DOHH2 (cell line): Measurements from ENCODE around the gene SLC1A5.

Experiments
- H3F3A ChIP-seq: fragments of 200-600 bp; sonication (generic), shearing (Covaris generic); 2 replicates; pipeline ENCODE4 v1.6.0; 2016; ENCODE audit warnings: antibody characterized with exemption, mild to moderate bottlenecking; ENCODE audit not compliant: control insufficient read depth, insufficient read depth
- H3K27ac ChIP-seq: fragments of 200-600 bp; sonication (generic); 2 replicates; pipeline ENCODE4 v1.5.1; 2014; ENCODE audit warnings: low read depth, mild to moderate bottlenecking, low read length, moderate library complexity
- H3K27me3 ChIP-seq: fragments of 200-600 bp; sonication (generic); 2 replicates; pipeline ENCODE4 v1.6.1; 2014; ENCODE audit warnings: mild to moderate bottlenecking, low read length, mixed read lengths; ENCODE audit not compliant: control insufficient read depth
- H3K36me3 ChIP-seq: fragments of 200-600 bp; sonication (generic); 2 replicates; pipeline ENCODE4 v1.6.1; 2014; ENCODE audit warnings: mild to moderate bottlenecking, low read length, moderate library complexity, mixed read lengths; ENCODE audit not compliant: control insufficient read depth
- H3K4me1 ChIP-seq: fragments of 200-600 bp; sonication (generic); 2 replicates; pipeline ENCODE4 v1.6.1; 2014; ENCODE audit warnings: mild to moderate bottlenecking, low read length, mixed read lengths; ENCODE audit not compliant: control insufficient read depth
- H3K4me2 ChIP-seq: fragments of 200-600 bp; sonication (generic); 2 replicates; pipeline ENCODE4 v1.6.0; 2014; ENCODE audit warnings: mild to moderate bottlenecking, low read length, moderate library complexity
- H3K4me3 ChIP-seq: fragments of 200-600 bp; sonication (generic); 2 replicates; pipeline ENCODE4 v1.5.1; 2014; ENCODE audit warnings: mild to moderate bottlenecking, low read length, mixed read lengths
- H3K79me2 ChIP-seq: fragments of 200-600 bp; sonication (generic); 2 replicates; pipeline ENCODE4 v1.6.1; 2014; ENCODE audit warnings: mild to moderate bottlenecking, low read length, mixed read lengths; ENCODE audit not compliant: control insufficient read depth
- H3K9me2 ChIP-seq: fragments of 200-600 bp; sonication (generic); replicated peaks from 2 replicates; pipeline ENCODE4 v1.6.1; 2014; ENCODE audit warnings: mild to moderate bottlenecking, low read length, mixed read lengths; ENCODE audit not compliant: control insufficient read depth
- H3K9me3 ChIP-seq: fragments of 200-600 bp; sonication (generic); 2 replicates; pipeline ENCODE4 v1.6.1; 2014; ENCODE audit warnings: antibody characterized with exemption, low read length, mixed read lengths; ENCODE audit not compliant: control insufficient read depth, insufficient read depth
- H4K20me1 ChIP-seq: fragments of 200-600 bp; sonication (generic); 2 replicates; pipeline ENCODE4 v1.6.0; 2014; ENCODE audit warnings: low read depth, mild to moderate bottlenecking, antibody characterized with exemption, low read length, moderate library complexity; ENCODE audit not compliant: control insufficient read depth, insufficient read depth
- EZH2phosphoT487 ChIP-seq: fragments of 200-600 bp; sonication (generic); IDR thresholded peaks from 2 replicates; pipeline ENCODE4 v1.6.1; 2017; ENCODE audit warnings: borderline replicate concordance, mild to moderate bottlenecking, antibody characterized with exemption, low read length, moderate library complexity, mixed read lengths
- TF ChIP-seq, protein P1 (sequence below): fragments of 200-600 bp; sonication (generic); IDR thresholded peaks from one replicate; pipeline ENCODE4 v1.5.1; 2014; ENCODE audit warnings: antibody characterized with exemption, mild to moderate bottlenecking, low read depth, low read length; ENCODE audit not compliant: poor library complexity, severe bottlenecking

SLC1A5 gene

GRCh38 chr19:46726971-46727501 is 61.4 kb downstream of the SLC1A5 start:
- Histone ChIP-seq H3K27me3 (no peaks in the 10 kb centered on the region), H3K4me3 (no peak overlapping the region), H3K4me1 (peaks cover 22% of the 10 kb centered on the region), H4K20me1 (peaks cover 6% of the 10 kb centered on the region; the same call in 1 of the 2 replicates), H3K79me2 (peaks cover 25% of the 10 kb centered on the region), H3K36me3 (peaks cover 95% of the 10 kb centered on the region), H3K27ac (no peak overlapping the region), H3K9me2 (no peaks in the 10 kb centered on the region), H3F3A (no peaks in the 10 kb centered on the region), H3K4me2 (no peak overlapping the region), H3K9me3 (no peaks in the 10 kb centered on the region)
- TF ChIP-seq, protein P1, sequence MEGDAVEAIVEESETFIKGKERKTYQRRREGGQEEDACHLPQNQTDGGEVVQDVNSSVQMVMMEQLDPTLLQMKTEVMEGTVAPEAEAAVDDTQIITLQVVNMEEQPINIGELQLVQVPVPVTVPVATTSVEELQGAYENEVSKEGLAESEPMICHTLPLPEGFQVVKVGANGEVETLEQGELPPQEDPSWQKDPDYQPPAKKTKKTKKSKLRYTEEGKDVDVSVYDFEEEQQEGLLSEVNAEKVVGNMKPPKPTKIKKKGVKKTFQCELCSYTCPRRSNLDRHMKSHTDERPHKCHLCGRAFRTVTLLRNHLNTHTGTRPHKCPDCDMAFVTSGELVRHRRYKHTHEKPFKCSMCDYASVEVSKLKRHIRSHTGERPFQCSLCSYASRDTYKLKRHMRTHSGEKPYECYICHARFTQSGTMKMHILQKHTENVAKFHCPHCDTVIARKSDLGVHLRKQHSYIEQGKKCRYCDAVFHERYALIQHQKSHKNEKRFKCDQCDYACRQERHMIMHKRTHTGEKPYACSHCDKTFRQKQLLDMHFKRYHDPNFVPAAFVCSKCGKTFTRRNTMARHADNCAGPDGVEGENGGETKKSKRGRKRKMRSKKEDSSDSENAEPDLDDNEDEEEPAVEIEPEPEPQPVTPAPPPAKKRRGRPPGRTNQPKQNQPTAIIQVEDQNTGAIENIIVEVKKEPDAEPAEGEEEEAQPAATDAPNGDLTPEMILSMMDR = no peak
- no peak for TF ChIP-seq EZH2phosphoT487

GRCh38 chr19:46726551-46726950 is 61.8 kb downstream of the SLC1A5 start:
- TF ChIP-seq, protein P1 = no peak
- TF ChIP-seq EZH2phosphoT487 = no peak
- H3K27ac ChIP-seq = no peak overlapping the region
- peaks cover 97% of the 10 kb centered on the region for H3K36me3 ChIP-seq
- H3K9me2 ChIP-seq = no peaks in the 10 kb centered on the region
- H3K79me2 ChIP-seq = peaks cover 23% of the 10 kb centered on the region
- no peak overlapping the region for H3K4me2 ChIP-seq
- peaks cover 6% of the 10 kb centered on the region; the same call in 1 of the 2 replicates for H4K20me1 ChIP-seq
- peaks cover 27% of the 10 kb centered on the region for H3K4me1 ChIP-seq
- no peaks in the 10 kb centered on the region for H3K9me3 ChIP-seq
- no peak overlapping the region for H3K4me3 ChIP-seq
- H3F3A ChIP-seq = no peaks in the 10 kb centered on the region
- H3K27me3 ChIP-seq = no peaks in the 10 kb centered on the region

DNA sequence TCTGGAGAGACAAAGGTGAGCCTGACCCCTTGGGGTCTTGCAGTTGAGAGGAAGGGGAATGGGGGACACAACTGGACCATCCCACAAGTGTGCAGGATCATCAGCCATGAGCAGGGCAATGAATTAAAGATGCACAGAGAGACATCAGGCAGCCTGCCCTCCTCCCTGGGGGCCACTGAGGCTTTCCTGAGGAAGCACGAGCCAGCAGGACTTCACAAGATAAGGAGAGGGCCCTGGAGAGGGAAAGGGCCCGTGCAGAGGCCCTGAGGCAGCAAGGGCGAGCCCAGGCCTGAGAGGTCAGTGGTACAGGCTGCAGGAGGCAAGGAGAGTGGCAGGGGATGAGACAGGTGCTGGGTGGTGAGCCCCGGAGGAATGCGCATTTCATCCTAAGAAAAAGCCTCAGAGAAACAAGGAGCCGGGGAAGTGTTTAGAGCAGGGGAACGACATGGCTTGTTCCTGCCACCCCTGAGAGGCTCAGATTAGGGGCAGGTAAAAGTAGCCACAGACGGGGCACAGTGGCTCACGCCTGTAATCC is 62.5 kb downstream of the SLC1A5 start:
- no peak overlapping the region for H3K27ac ChIP-seq
- peaks cover 23% of the 10 kb centered on the region for H3K79me2 ChIP-seq
- no peak for TF ChIP-seq EZH2phosphoT487
- TF ChIP-seq, protein P1 = no peak
- peaks cover 31% of the 10 kb centered on the region for H3K4me1 ChIP-seq
- H4K20me1 ChIP-seq = peaks cover 6% of the 10 kb centered on the region; the same call in 1 of the 2 replicates
- H3F3A ChIP-seq = no peaks in the 10 kb centered on the region
- H3K4me3 ChIP-seq = no peak overlapping the region
- H3K9me3 ChIP-seq = no peaks in the 10 kb centered on the region
- peaks cover 98% of the 10 kb centered on the region for H3K36me3 ChIP-seq
- no peaks in the 10 kb centered on the region for H3K27me3 ChIP-seq
- H3K4me2 ChIP-seq = no peak overlapping the region
- H3K9me2 ChIP-seq = no peaks in the 10 kb centered on the region
